H9 (cell line): ENCODE data around the gene PPP2R5E. TPM values are rescaled to one million over a fixed set of nuclear protein-coding genes. Genes with fewer than 3 reads are reported as not detected.

ENCODE experiments used
- DNase-seq: peaks from one replicate; pipeline ENCODE4 v3.0.0-alpha.2; 2017
- H2AFZ ChIP-seq: one replicate; pipeline ENCODE4 v1.6.1; 2013; ENCODE audit warnings: mild to moderate bottlenecking, low read length, control low read depth, moderate library complexity
- H2AK5ac ChIP-seq: 2 replicates; pipeline ENCODE4 v1.6.1; 2013; ENCODE audit warnings: low read length, control low read depth, mixed read lengths; ENCODE audit not compliant: insufficient read length
- H2BK120ac ChIP-seq: one replicate; pipeline ENCODE4 v1.6.1; 2013; ENCODE audit warnings: low read depth, mild to moderate bottlenecking, low read length, control low read depth, inconsistent platforms; ENCODE audit not compliant: poor library complexity, severe bottlenecking
- H2BK12ac ChIP-seq: 2 replicates; pipeline ENCODE4 v1.6.1; 2013; ENCODE audit warnings: low read length, control low read depth, mixed read lengths, low read depth; ENCODE audit not compliant: insufficient read length
- H2BK15ac ChIP-seq: 2 replicates; pipeline ENCODE4 v1.6.1; 2013; ENCODE audit warnings: low read depth, low read length, control low read depth
- H2BK20ac ChIP-seq: one replicate; pipeline ENCODE4 v1.6.1; 2013; ENCODE audit warnings: low read depth, mild to moderate bottlenecking, low read length, control low read depth, inconsistent platforms; ENCODE audit not compliant: poor library complexity, severe bottlenecking
- H2BK5ac ChIP-seq: 2 replicates; pipeline ENCODE4 v1.6.1; 2013; ENCODE audit warnings: low read length, control low read depth, mixed read lengths; ENCODE audit not compliant: insufficient read length
- H3K14ac ChIP-seq: 2 replicates; pipeline ENCODE4 v1.6.1; 2013; ENCODE audit warnings: low read length, control low read depth; ENCODE audit not compliant: insufficient read depth
- H3K18ac ChIP-seq: 2 replicates; pipeline ENCODE4 v1.6.1; 2013; ENCODE audit warnings: low read depth, mild to moderate bottlenecking, mixed read lengths, low read length, control low read depth; ENCODE audit not compliant: insufficient read length
- H3K23ac ChIP-seq: 2 replicates; pipeline ENCODE4 v1.6.1; 2013; ENCODE audit warnings: low read length, control low read depth, mixed read lengths, low read depth; ENCODE audit not compliant: insufficient read length
- H3K23me2 ChIP-seq: 2 replicates; pipeline ENCODE4 v1.6.1; 2013; ENCODE audit warnings: low read depth, mild to moderate bottlenecking, mixed read lengths, low read length, control low read depth; ENCODE audit not compliant: insufficient read length, poor library complexity, severe bottlenecking
- H3K27ac ChIP-seq: 2 replicates; pipeline ENCODE4 v1.5.1; 2013; ENCODE audit warnings: low read length, control low read depth, mixed read lengths, low read depth; ENCODE audit not compliant: insufficient read length
- H3K27me3 ChIP-seq: 2 replicates; pipeline ENCODE4 v1.6.1; 2013; ENCODE audit warnings: low read length, control low read depth, inconsistent platforms; ENCODE audit not compliant: insufficient read depth
- H3K4ac ChIP-seq: 2 replicates; pipeline ENCODE4 v1.6.1; 2013; ENCODE audit warnings: low read depth, mild to moderate bottlenecking, control low read depth, inconsistent platforms, low read length, moderate library complexity
- H3K4me1 ChIP-seq: 2 replicates; pipeline ENCODE4 v1.6.1; 2013; ENCODE audit warnings: low read length, control low read depth, inconsistent platforms; ENCODE audit not compliant: insufficient read depth
- H3K4me2 ChIP-seq: 2 replicates; pipeline ENCODE4 v1.6.1; 2013; ENCODE audit warnings: low read length, control low read depth, mixed read lengths; ENCODE audit not compliant: insufficient read length, insufficient read depth
- H3K56ac ChIP-seq: 2 replicates; pipeline ENCODE4 v1.6.1; 2013; ENCODE audit warnings: low read depth, mild to moderate bottlenecking, mixed read lengths, low read length, control low read depth; ENCODE audit not compliant: insufficient read length
- H3K79me1 ChIP-seq: 2 replicates; pipeline ENCODE4 v1.6.1; 2013; ENCODE audit warnings: low read depth, mild to moderate bottlenecking, moderate library complexity, low read length, control low read depth, inconsistent platforms; ENCODE audit not compliant: insufficient read depth, poor library complexity, severe bottlenecking
- H3K79me2 ChIP-seq: 2 replicates; pipeline ENCODE4 v1.6.1; 2013; ENCODE audit warnings: low read length, control low read depth, inconsistent platforms; ENCODE audit not compliant: insufficient read depth
- H3K9ac ChIP-seq: 2 replicates; pipeline ENCODE4 v1.6.1; 2013; ENCODE audit warnings: low read length, control low read depth, mixed read lengths; ENCODE audit not compliant: insufficient read length; ENCODE audit errors: extremely low read depth
- H3K9me3 ChIP-seq: one replicate; pipeline ENCODE4 v1.6.1; 2013; ENCODE audit warnings: low read depth, low read length, inconsistent platforms; ENCODE audit not compliant: control insufficient read depth
- H3T11ph ChIP-seq: one replicate; pipeline ENCODE4 v1.6.1; 2013; ENCODE audit warnings: mild to moderate bottlenecking, low read length, control low read depth, inconsistent platforms
- H4K20me1 ChIP-seq: one replicate; pipeline ENCODE4 v1.6.1; 2013; ENCODE audit not compliant: control insufficient read depth, insufficient read length, insufficient read depth
- H4K5ac ChIP-seq: 2 replicates; pipeline ENCODE4 v1.6.1; 2013; ENCODE audit warnings: low read depth, mild to moderate bottlenecking, mixed read lengths, low read length, control low read depth; ENCODE audit not compliant: insufficient read length
- H4K8ac ChIP-seq: replicated peaks from 2 replicates; pipeline ENCODE4 v1.6.1; 2013; ENCODE audit warnings: low read length, control low read depth, mixed read lengths, low read depth; ENCODE audit not compliant: insufficient read length
- H4K91ac ChIP-seq: 2 replicates; pipeline ENCODE4 v1.6.1; 2013; ENCODE audit warnings: low read depth, mild to moderate bottlenecking, moderate library complexity, mixed read lengths, low read length, control low read depth; ENCODE audit not compliant: insufficient read length
- H3K27ac Mint-ChIP-seq, 3 experiments: 2 replicates in 2 of 3; 3 replicates in 1 of 3; pipeline ENCODE4 v1.8.0; 2020 to 2021; ENCODE audit warnings: mixed read lengths in 3 of 3, mild to moderate bottlenecking in 1 of 3, moderate library complexity in 1 of 3
- H3K27me3 Mint-ChIP-seq: 2 replicates; pipeline ENCODE4 v1.8.0; 2021; ENCODE audit warnings: low read depth, mild to moderate bottlenecking, moderate library complexity, mixed read lengths
- H3K36me3 Mint-ChIP-seq, 3 experiments: 2 replicates in 2 of 3; 3 replicates in 1 of 3; pipeline ENCODE4 v1.8.0; 2020 to 2021; ENCODE audit warnings: low read depth in 3 of 3, mixed read lengths in 3 of 3; ENCODE audit not compliant: insufficient read depth in 1 of 3
- H3K4me1 Mint-ChIP-seq, 2 experiments: 2 replicates each; pipeline ENCODE4 v1.8.0; 2020; ENCODE audit warnings: mixed read lengths in 2 of 2
- H3K4me3 Mint-ChIP-seq, 2 experiments: 2 replicates in 1 of 2; 3 replicates in 1 of 2; pipeline ENCODE4 v1.8.0; 2020 to 2021; ENCODE audit warnings: mild to moderate bottlenecking in 2 of 2, mixed read lengths in 2 of 2, moderate library complexity in 1 of 2
- H3K9me3 Mint-ChIP-seq, 2 experiments: 2 replicates in 1 of 2; 3 replicates in 1 of 2; pipeline ENCODE4 v1.8.0; 2020; ENCODE audit warnings: mild to moderate bottlenecking in 2 of 2, mixed read lengths in 2 of 2, moderate library complexity in 1 of 2
- WGBS: extraction: QIAGEN DNeasy Blood & Tissue Kit; methylation state at CpG from one replicate; pipeline ENCODE4 v1.1.7; 2013; ENCODE audit warnings: missing lambda C conversion rate, low lambda C conversion rate, mixed read lengths; ENCODE audit not compliant: insufficient read length; ENCODE audit errors: extremely low coverage; 5-methylcytosine and 5-hydroxymethylcytosine counted together
- total RNA-seq: library from RNA; stranded (reverse); gene quantifications from 2 replicates; pipeline ENCODE4 v1.2.1, GENCODE V29; 2021
- TF ChIP-seq, protein P1 (sequence below): fragments of 200-600 bp; sonication (generic); conservative IDR thresholded peaks from 3 replicates; pipeline ENCODE4 v1.8.0; 2021; ENCODE audit warnings: antibody characterized with exemption, mild to moderate bottlenecking

The PPP2R5E gene
- total RNA-seq, 1 experiment from 2014 or later = 65.8 TPM

DNA sequence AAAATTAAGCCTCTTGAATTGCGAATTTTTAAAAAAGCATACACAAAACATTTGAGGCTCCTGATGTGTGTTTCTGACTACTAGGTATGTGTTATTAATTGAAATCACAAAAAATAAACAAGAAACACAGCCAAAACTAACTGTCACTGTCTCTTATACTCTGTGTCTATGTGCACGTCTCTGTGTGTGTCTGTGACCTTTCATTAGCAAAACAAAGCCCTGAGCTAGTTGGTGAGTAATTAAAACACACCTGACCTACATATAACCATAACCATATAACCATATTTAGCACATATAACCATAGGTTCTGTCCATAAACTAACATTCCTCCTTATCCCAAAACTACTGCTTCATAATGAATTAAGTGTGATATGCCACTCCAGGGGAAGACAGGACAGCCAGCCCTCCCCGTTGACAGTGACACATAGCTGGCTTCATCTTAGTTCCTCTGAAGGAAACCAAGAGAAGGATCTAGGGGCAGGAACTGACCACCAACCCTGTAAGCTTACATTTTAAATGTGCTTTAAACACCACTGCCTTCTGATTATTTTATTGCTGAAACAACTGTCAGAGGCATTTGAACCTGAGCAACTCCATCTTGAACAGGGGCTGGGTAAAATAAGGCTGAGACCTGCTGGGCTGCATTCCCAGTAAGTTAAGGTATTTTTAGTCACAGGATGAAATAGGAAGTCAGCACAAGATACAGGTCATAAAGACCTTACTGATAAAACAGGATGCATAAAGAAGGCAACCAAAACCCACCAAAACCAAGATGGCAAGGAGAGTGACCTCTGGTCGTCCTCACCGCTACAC is 106.7 kb downstream of the PPP2R5E start:
- Histone ChIP-seq H2BK20ac (no peak overlapping the region), H3K4me2 (no peak overlapping the region), H2BK12ac (no peak overlapping the region), H3K23ac (no peak overlapping the region), H4K20me1 (no peaks in the 10 kb centered on the region), H3K9me3 (no peaks in the 10 kb centered on the region), H3K56ac (no peak overlapping the region), H3K4ac (no peak overlapping the region), H3K79me2 (peaks cover 1% of the 10 kb centered on the region; the same call in 1 of the 2 replicates), H3K79me1 (peaks cover 4% of the 10 kb centered on the region), H3K9ac (no peak overlapping the region), H2BK15ac (no peak overlapping the region), H3K18ac (no peak overlapping the region), H2BK120ac (no peak overlapping the region), H3K27ac (no peak overlapping the region), H3K14ac (no peak overlapping the region), H2AK5ac (no peak overlapping the region), H3K23me2 (no peaks in the 10 kb centered on the region), H3K4me1 (peaks cover 3% of the 10 kb centered on the region; the same call in 1 of the 2 replicates), H2AFZ (no peak overlapping the region), H4K5ac (no peak overlapping the region), H4K8ac (no peak overlapping the region), H3K27me3 (no peaks in the 10 kb centered on the region), H3T11ph (no peak overlapping the region), H4K91ac (no peak overlapping the region), H2BK5ac (no peak overlapping the region)
- no peak overlapping the region for H3K27ac Mint-ChIP-seq
- peaks cover 42 to 48% of the 10 kb centered on the region in 2 experiments for H3K4me1 Mint-ChIP-seq
- no peak overlapping the region for H3K4me3 Mint-ChIP-seq
- no CpG with 5 or more reads among the region's 5 CpGs for WGBS
- TF ChIP-seq, protein P1, sequence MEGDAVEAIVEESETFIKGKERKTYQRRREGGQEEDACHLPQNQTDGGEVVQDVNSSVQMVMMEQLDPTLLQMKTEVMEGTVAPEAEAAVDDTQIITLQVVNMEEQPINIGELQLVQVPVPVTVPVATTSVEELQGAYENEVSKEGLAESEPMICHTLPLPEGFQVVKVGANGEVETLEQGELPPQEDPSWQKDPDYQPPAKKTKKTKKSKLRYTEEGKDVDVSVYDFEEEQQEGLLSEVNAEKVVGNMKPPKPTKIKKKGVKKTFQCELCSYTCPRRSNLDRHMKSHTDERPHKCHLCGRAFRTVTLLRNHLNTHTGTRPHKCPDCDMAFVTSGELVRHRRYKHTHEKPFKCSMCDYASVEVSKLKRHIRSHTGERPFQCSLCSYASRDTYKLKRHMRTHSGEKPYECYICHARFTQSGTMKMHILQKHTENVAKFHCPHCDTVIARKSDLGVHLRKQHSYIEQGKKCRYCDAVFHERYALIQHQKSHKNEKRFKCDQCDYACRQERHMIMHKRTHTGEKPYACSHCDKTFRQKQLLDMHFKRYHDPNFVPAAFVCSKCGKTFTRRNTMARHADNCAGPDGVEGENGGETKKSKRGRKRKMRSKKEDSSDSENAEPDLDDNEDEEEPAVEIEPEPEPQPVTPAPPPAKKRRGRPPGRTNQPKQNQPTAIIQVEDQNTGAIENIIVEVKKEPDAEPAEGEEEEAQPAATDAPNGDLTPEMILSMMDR = no peak
- H3K9me3 Mint-ChIP-seq = no peaks in the 10 kb centered on the region
- peaks cover 2 to 5% (median 5%) of the 10 kb centered on the region in 3 experiments; a peak in 4 of 7 replicates for H3K36me3 Mint-ChIP-seq
- no peak for DNase-seq
- no peaks in the 10 kb centered on the region for H3K27me3 Mint-ChIP-seq
